HG03045 (cell line): ENCODE data around the gene SLC10A6.

ENCODE experiments used
- ATAC-seq: cut with Tn5 transposase; IDR thresholded peaks from one replicate; pipeline ENCODE4 v1.9.1; 2021; ENCODE audit warnings: mild to moderate bottlenecking, moderate library complexity; ENCODE audit not compliant: unreplicated experiment

The SLC10A6 gene

DNA sequence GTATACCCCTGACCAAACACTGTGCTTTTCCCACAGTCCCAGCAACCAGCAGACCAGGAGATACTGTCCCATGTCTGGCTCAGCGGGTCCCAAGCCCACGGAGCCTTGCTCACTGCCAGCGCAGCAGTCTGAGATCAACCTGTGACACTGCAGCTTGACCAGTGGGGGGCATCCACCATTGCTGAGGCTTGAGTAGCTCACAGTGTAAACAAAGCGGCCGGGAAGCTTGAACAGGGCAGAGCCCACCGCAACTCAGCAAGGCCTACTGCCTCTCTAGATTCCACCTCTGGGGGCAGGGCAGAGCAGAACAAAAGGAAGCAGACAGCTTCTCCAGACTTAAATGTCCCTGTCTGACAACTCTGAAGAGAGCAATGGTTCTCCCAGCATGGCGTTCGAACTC is 58.1 kb downstream of the SLC10A6 start:
- no peak for ATAC-seq

DNA sequence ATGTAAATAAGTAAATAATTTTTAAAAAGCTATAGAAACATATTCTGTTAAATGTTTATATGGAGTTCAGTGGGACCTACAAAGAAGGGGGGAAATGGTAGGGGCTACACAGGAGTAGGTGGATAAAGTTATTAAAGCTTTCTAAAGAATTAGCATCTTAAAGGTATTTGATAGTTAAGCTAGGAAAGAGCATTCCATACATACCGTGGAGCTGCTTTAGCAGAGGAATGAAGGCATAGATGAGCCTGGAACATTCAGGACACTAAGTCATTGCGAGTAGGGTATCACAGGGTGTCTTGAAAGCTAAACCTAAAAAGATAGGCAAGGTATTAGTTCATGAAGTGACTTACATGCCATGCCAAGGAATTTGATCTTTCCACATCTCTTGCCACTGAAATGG is 60.4 kb downstream of the SLC10A6 start:
- ATAC-seq = no peak

DNA sequence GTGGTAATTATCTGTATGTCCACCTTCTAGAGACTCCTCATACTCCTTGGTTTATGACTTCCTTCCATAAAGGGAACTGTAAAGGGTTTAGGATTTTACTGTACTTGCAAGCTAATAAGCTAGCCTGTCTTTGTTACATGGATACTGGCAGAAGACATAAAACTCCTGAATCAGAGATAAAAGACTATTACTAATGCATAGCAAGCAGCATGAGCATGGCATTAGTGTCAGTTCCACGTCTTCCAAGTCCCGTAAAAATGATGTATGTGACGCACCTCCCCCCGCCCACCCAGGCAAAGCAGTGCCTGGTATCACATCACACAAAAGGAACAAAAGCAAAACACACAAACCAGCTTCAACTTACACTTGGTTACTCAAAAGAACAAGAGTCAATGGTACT is 71.0 kb downstream of the SLC10A6 start:
- no peak for ATAC-seq

DNA sequence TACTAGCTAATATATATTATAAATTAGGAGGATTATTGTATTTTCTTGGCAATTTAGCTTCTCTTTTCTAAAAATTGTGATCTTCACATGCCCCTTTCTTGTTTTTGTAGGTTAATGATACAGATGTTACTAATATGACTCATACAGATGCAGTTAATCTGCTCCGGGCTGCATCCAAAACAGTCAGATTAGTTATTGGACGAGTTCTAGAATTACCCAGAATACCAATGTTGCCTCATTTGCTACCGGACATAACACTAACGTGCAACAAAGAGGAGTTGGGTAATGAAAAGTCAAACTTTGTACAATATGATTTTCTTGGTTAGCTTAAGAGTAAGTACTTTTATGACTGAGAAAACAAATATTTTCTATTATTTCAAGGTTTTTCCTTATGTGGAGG is 74.1 kb downstream of the SLC10A6 start:
- no peak for ATAC-seq
